ENCODE data around the gene POGLUT2.
"Not testable (repeated sequence)": the region's sequence is repeated elsewhere in the genome, so short reads cannot be mapped to it uniquely, and the experiment has no call there.

POGLUT2 gene

GRCh38 chr13:102805680-102806079 lies 6.9 kb upstream of the POGLUT2 start:
- no peak for DNase-seq (ENCODE audit: low spot score)

GRCh38 chr13:102800145-102801041 lies 1.6 kb upstream of the POGLUT2 start:
- peak; percentile 71 for DNase-seq (ENCODE audit: low spot score)

- peak; percentile 33 for DNase-seq (ENCODE audit: low spot score)
Observed at GRCh38 chr13:102799426-102800144, 809 bp upstream of the POGLUT2 start.

- DNase-seq (ENCODE audit: low spot score): no peak
Observed at GRCh38 chr13:102793611-102794355, 5.0 kb downstream of the POGLUT2 start.

- DNase-seq (ENCODE audit: low spot score): no peak
Observed at GRCh38 chr13:102792396-102792795, 6.4 kb downstream of the POGLUT2 start.

GRCh38 chr13:102788683-102789082 lies 10.1 kb downstream of the POGLUT2 start:
- no peak for DNase-seq (ENCODE audit: low spot score)

GRCh38 chr13:102784483-102784882 lies 14.3 kb downstream of the POGLUT2 start:
- no peak for DNase-seq (ENCODE audit: low spot score)

GRCh38 chr13:102781591-102781990 lies 17.2 kb downstream of the POGLUT2 start:
- no peak for DNase-seq (ENCODE audit: low spot score)

GRCh38 chr13:102780656-102781055 lies 18.1 kb downstream of the POGLUT2 start:
- not testable (repeated sequence) for DNase-seq (ENCODE audit: low spot score)

GRCh38 chr13:102779436-102780159 lies 19.2 kb downstream of the POGLUT2 start:
- no peak for DNase-seq (ENCODE audit: low spot score)

GRCh38 chr13:102777736-102778135 lies 21.0 kb downstream of the POGLUT2 start:
- no peak for DNase-seq (ENCODE audit: low spot score)

GRCh38 chr13:102776271-102776670 lies 22.5 kb downstream of the POGLUT2 start:
- no peak for DNase-seq (ENCODE audit: low spot score)

- no peak for DNase-seq (ENCODE audit: low spot score)
Observed at GRCh38 chr13:102774591-102775520, 23.9 kb downstream of the POGLUT2 start.

- no peak for DNase-seq (ENCODE audit: low spot score)
Observed at GRCh38 chr13:102774214-102774568, 24.6 kb downstream of the POGLUT2 start.

- peak; percentile 56 for DNase-seq (ENCODE audit: low spot score)
Observed at GRCh38 chr13:102773441-102774213, 25.1 kb downstream of the POGLUT2 start, which contains the start of gene TEX30. Gene TEX30, minus strand, starts transcription at chr13:102773786. Its CDS starts 3,760 bp downstream, at chr13:102770026.

GRCh38 chr13:102772042-102772425 lies 26.7 kb downstream of the POGLUT2 start:
- DNase-seq (ENCODE audit: low spot score): no peak

GRCh38 chr13:102771298-102772041 lies 27.3 kb downstream of the POGLUT2 start:
- no peak for DNase-seq (ENCODE audit: low spot score)

- DNase-seq (ENCODE audit: low spot score): peak; percentile 12
Observed at GRCh38 chr13:102770435-102770834, 28.3 kb downstream of the POGLUT2 start.

- DNase-seq (ENCODE audit: low spot score): no peak
Observed at GRCh38 chr13:102769679-102770078, 29.1 kb downstream of the POGLUT2 start.

Measured in HuH-7.5 (cell line).